Natural killer cell (primary cell): ENCODE measurements around the gene ETF1. TPM values are rescaled to one million over a fixed set of nuclear protein-coding genes. Genes with fewer than 3 reads are reported as not detected.

ENCODE experiments used
- ATAC-seq, 3 donors: fragments of 150-1000 bp in 2 of 3; fragments of 200-7000 bp in 1 of 3; cut with Tn5 transposase; 1 replicate in 1 of 3; 2 replicates in 2 of 3; pipeline ENCODE4 v1.10.0; 2021; ENCODE audit warnings: mild to moderate bottlenecking in 2 of 3, moderate library complexity in 2 of 3
- DNase-seq, 2 donors: peaks; one replicate each; pipeline versions ENCODE4 v3.0.0 to v3.0.0-alpha.2; 2013 to 2021; ENCODE audit warnings: mixed read lengths in 1 of 2
- H3K27ac ChIP-seq: one replicate; pipeline ENCODE4 v1.5.1; 2013; ENCODE audit warnings: mild to moderate bottlenecking, low read length
- H3K27me3 ChIP-seq: one replicate; pipeline ENCODE4 v1.6.1; 2013; ENCODE audit warnings: low read length; ENCODE audit not compliant: control insufficient read depth, insufficient read depth
- H3K36me3 ChIP-seq: one replicate; pipeline ENCODE4 v1.6.1; 2013; ENCODE audit warnings: low read length; ENCODE audit not compliant: control insufficient read depth, insufficient read depth
- H3K4me1 ChIP-seq: one replicate; pipeline ENCODE4 v1.6.1; 2013; ENCODE audit warnings: low read length; ENCODE audit not compliant: control insufficient read depth, insufficient read depth
- H3K4me3 ChIP-seq: one replicate; pipeline ENCODE4 v1.5.1; 2013; ENCODE audit warnings: low read length
- H3K9me3 ChIP-seq: one replicate; pipeline ENCODE4 v1.6.1; 2013; ENCODE audit warnings: low read length; ENCODE audit not compliant: control insufficient read depth, insufficient read depth
- H3K27ac Mint-ChIP-seq, 2 donors: one replicate each; pipeline ENCODE4 v1.8.0; 2022; ENCODE audit warnings: mild to moderate bottlenecking in 2 of 2, mixed read lengths in 2 of 2, moderate library complexity in 1 of 2
- H3K27me3 Mint-ChIP-seq, 2 donors: one replicate each; pipeline ENCODE4 v1.8.0; 2022; ENCODE audit warnings: low read depth in 2 of 2, mixed read lengths in 2 of 2
- H3K36me3 Mint-ChIP-seq: one replicate; pipeline ENCODE4 v1.8.0; 2022; ENCODE audit warnings: mixed read lengths
- H3K4me1 Mint-ChIP-seq, 2 donors: one replicate each; pipeline ENCODE4 v1.8.0; 2022; ENCODE audit warnings: mixed read lengths in 2 of 2
- H3K4me3 Mint-ChIP-seq: one replicate; pipeline ENCODE4 v1.8.0; 2022; ENCODE audit warnings: mild to moderate bottlenecking, moderate library complexity, mixed read lengths
- H3K9me3 Mint-ChIP-seq, 2 donors: one replicate each; pipeline ENCODE4 v1.8.0; 2022; ENCODE audit warnings: mixed read lengths in 2 of 2
- CTCF ChIP-seq: fragments of 200-600 bp; IDR thresholded peaks from one replicate; pipeline ENCODE4 v1.8.0; 2022; ENCODE audit warnings: antibody characterized with exemption
- WGBS: methylation state at CpG from one replicate; pipeline ENCODE4 v1.1.7; 2013; ENCODE audit warnings: missing lambda C conversion rate; ENCODE audit not compliant: insufficient coverage; 5-methylcytosine and 5-hydroxymethylcytosine counted together
- intact Hi-C: fragments of 100-400 bp; cut with micrococcal nuclease; formaldehyde crosslinking; loops from one replicate; pipeline ENCODE4 v1.14.2; 2022
- total RNA-seq, 4 donors: library from RNA; stranded (reverse); fragments of 120-200 nt in 1 of 4; gene quantifications; one replicate each; pipeline versions ENCODE4 v1.2.3 to v1.2.4, GENCODE V29; 2013 to 2022

ETF1 gene
- total RNA-seq: 100 to 1,000 TPM; 135 to 189 (median 136) TPM
- 66.8 TPM for total RNA-seq (2013)

- H3K27ac Mint-ChIP-seq: peak within 1 kb of the TSS; percentile 98 to 100
- H3K4me3 Mint-ChIP-seq: peak within 1 kb of the TSS; percentile 100
- H3K9me3 ChIP-seq: no peaks in the 10 kb centered on the region
- peaks cover 32% of the 10 kb centered on the region for H3K4me1 ChIP-seq
- DNase-seq (peak; percentile 99 to 100), ATAC-seq (peak; percentile 86 to 97 (median 87))
- peaks cover 71 to 72% of the 10 kb centered on the region in 2 donors for H3K4me1 Mint-ChIP-seq
- H3K36me3 ChIP-seq: peaks cover 7% of the 10 kb centered on the region
- intact Hi-C loops: loop anchor here (1.0 to 10.0 kb wide), 5 partner anchors 22 to 190 kb away; partner anchors contain the start of genes HSPA9 and KDM3B
- no peak for TF ChIP-seq CTCF
- under 1% methylated on average over 70 of the region's 70 CpGs for WGBS
- H3K9me3 Mint-ChIP-seq: no peaks in the 10 kb centered on the region
- H3K36me3 Mint-ChIP-seq: no peaks in the 10 kb centered on the region
- H3K27ac ChIP-seq: peak within 1 kb of the TSS; percentile 98
- peak within 1 kb of the TSS; percentile 98 for H3K4me3 ChIP-seq
- no peaks in the 10 kb centered on the region for H3K27me3 ChIP-seq
- no peaks in the 10 kb centered on the region for H3K27me3 Mint-ChIP-seq
Observed at GRCh38 chr5:138542956-138543729, at the start of gene ETF1. Gene ETF1, minus strand, starts transcription at chr5:138543236. Its CDS starts 318 bp downstream, at chr5:138542918.

- ATAC-seq: no peak
- Histone ChIP-seq H3K4me1 (no peaks in the 10 kb centered on the region), H3K9me3 (no peaks in the 10 kb centered on the region), H3K27me3 (no peaks in the 10 kb centered on the region), H3K4me3 (no peak overlapping the region), H3K36me3 (no peaks in the 10 kb centered on the region), H3K27ac (no peak overlapping the region)
- Mint-ChIP-seq H3K9me3 (no peaks in the 10 kb centered on the region), H3K36me3 (no peaks in the 10 kb centered on the region), H3K27ac (peak overlapping the region in 1 of 2 donors; percentile 6), H3K27me3 (peaks cover 13 to 18% of the 10 kb centered on the region in 2 donors), H3K4me3 (no peak overlapping the region), H3K4me1 (no peaks in the 10 kb centered on the region)
- intact Hi-C loops: no loop called here
- 94% methylated on average over 2 of the region's 2 CpGs for WGBS
- no peak for DNase-seq
- no peak for TF ChIP-seq CTCF
Observed at GRCh38 chr5:138588013-138588788, 45.2 kb upstream of the ETF1 start.

- H3K27ac Mint-ChIP-seq: no peak overlapping the region
- TF ChIP-seq CTCF: no peak
- no peaks in the 10 kb centered on the region for H3K4me1 Mint-ChIP-seq
- ATAC-seq: no peak
- H3K27me3 ChIP-seq: no peaks in the 10 kb centered on the region
- no peak overlapping the region for H3K27ac ChIP-seq
- no peaks in the 10 kb centered on the region for H3K9me3 ChIP-seq
- H3K4me1 ChIP-seq: no peaks in the 10 kb centered on the region
- H3K27me3 Mint-ChIP-seq: peaks cover 13 to 15% of the 10 kb centered on the region in 2 donors
- H3K4me3 Mint-ChIP-seq: no peak overlapping the region
- H3K36me3 ChIP-seq: no peaks in the 10 kb centered on the region
- no peaks in the 10 kb centered on the region for H3K36me3 Mint-ChIP-seq
- no peaks in the 10 kb centered on the region for H3K9me3 Mint-ChIP-seq
- no peak for DNase-seq
- H3K4me3 ChIP-seq: no peak overlapping the region
- intact Hi-C loops: no loop called here
Observed at GRCh38 chr5:138585157-138585556, 42.1 kb upstream of the ETF1 start.
